ENCODE results near the gene MS4A13.

- TF ChIP-seq SUZ12 (IDR thresholded peaks at IDR 0.05; ENCODE audit: extremely low read depth, insufficient read depth, insufficient read length): no peak
- TF ChIP-seq ZNF274 (IDR thresholded peaks at IDR 0.05; ENCODE audit: low read depth, low read length): no peak
- no peak for TF ChIP-seq YY1 (IDR thresholded peaks at IDR 0.05; ENCODE audit: insufficient read depth, insufficient read length)
Observed at GRCh38 chr11:60563553-60564235, 48.5 kb downstream of the MS4A13 start.
